H9 (cell line): ENCODE measurements around the gene P2RY12. TPM values are rescaled to one million over a fixed set of nuclear protein-coding genes. Genes with fewer than 3 reads are reported as not detected.

Experiments
- DNase-seq: peaks from one replicate; pipeline ENCODE4 v3.0.0-alpha.2; 2017
- H2AFZ ChIP-seq: one replicate; pipeline ENCODE4 v1.6.1; 2013; ENCODE audit warnings: mild to moderate bottlenecking, low read length, control low read depth, moderate library complexity
- H2AK5ac ChIP-seq: 2 replicates; pipeline ENCODE4 v1.6.1; 2013; ENCODE audit warnings: low read length, control low read depth, mixed read lengths; ENCODE audit not compliant: insufficient read length
- H2BK120ac ChIP-seq: one replicate; pipeline ENCODE4 v1.6.1; 2013; ENCODE audit warnings: low read depth, mild to moderate bottlenecking, low read length, control low read depth, inconsistent platforms; ENCODE audit not compliant: poor library complexity, severe bottlenecking
- H2BK12ac ChIP-seq: 2 replicates; pipeline ENCODE4 v1.6.1; 2013; ENCODE audit warnings: low read length, control low read depth, mixed read lengths, low read depth; ENCODE audit not compliant: insufficient read length
- H2BK15ac ChIP-seq: 2 replicates; pipeline ENCODE4 v1.6.1; 2013; ENCODE audit warnings: low read depth, low read length, control low read depth
- H2BK20ac ChIP-seq: one replicate; pipeline ENCODE4 v1.6.1; 2013; ENCODE audit warnings: low read depth, mild to moderate bottlenecking, low read length, control low read depth, inconsistent platforms; ENCODE audit not compliant: poor library complexity, severe bottlenecking
- H2BK5ac ChIP-seq: 2 replicates; pipeline ENCODE4 v1.6.1; 2013; ENCODE audit warnings: low read length, control low read depth, mixed read lengths; ENCODE audit not compliant: insufficient read length
- H3K14ac ChIP-seq: 2 replicates; pipeline ENCODE4 v1.6.1; 2013; ENCODE audit warnings: low read length, control low read depth; ENCODE audit not compliant: insufficient read depth
- H3K18ac ChIP-seq: 2 replicates; pipeline ENCODE4 v1.6.1; 2013; ENCODE audit warnings: low read depth, mild to moderate bottlenecking, mixed read lengths, low read length, control low read depth; ENCODE audit not compliant: insufficient read length
- H3K23ac ChIP-seq: 2 replicates; pipeline ENCODE4 v1.6.1; 2013; ENCODE audit warnings: low read length, control low read depth, mixed read lengths, low read depth; ENCODE audit not compliant: insufficient read length
- H3K23me2 ChIP-seq: 2 replicates; pipeline ENCODE4 v1.6.1; 2013; ENCODE audit warnings: low read depth, mild to moderate bottlenecking, mixed read lengths, low read length, control low read depth; ENCODE audit not compliant: insufficient read length, poor library complexity, severe bottlenecking
- H3K27ac ChIP-seq: 2 replicates; pipeline ENCODE4 v1.5.1; 2013; ENCODE audit warnings: low read length, control low read depth, mixed read lengths, low read depth; ENCODE audit not compliant: insufficient read length
- H3K27me3 ChIP-seq: 2 replicates; pipeline ENCODE4 v1.6.1; 2013; ENCODE audit warnings: low read length, control low read depth, inconsistent platforms; ENCODE audit not compliant: insufficient read depth
- H3K4ac ChIP-seq: 2 replicates; pipeline ENCODE4 v1.6.1; 2013; ENCODE audit warnings: low read depth, mild to moderate bottlenecking, control low read depth, inconsistent platforms, low read length, moderate library complexity
- H3K4me1 ChIP-seq: 2 replicates; pipeline ENCODE4 v1.6.1; 2013; ENCODE audit warnings: low read length, control low read depth, inconsistent platforms; ENCODE audit not compliant: insufficient read depth
- H3K4me2 ChIP-seq: 2 replicates; pipeline ENCODE4 v1.6.1; 2013; ENCODE audit warnings: low read length, control low read depth, mixed read lengths; ENCODE audit not compliant: insufficient read length, insufficient read depth
- H3K56ac ChIP-seq: 2 replicates; pipeline ENCODE4 v1.6.1; 2013; ENCODE audit warnings: low read depth, mild to moderate bottlenecking, mixed read lengths, low read length, control low read depth; ENCODE audit not compliant: insufficient read length
- H3K79me1 ChIP-seq: 2 replicates; pipeline ENCODE4 v1.6.1; 2013; ENCODE audit warnings: low read depth, mild to moderate bottlenecking, moderate library complexity, low read length, control low read depth, inconsistent platforms; ENCODE audit not compliant: insufficient read depth, poor library complexity, severe bottlenecking
- H3K79me2 ChIP-seq: 2 replicates; pipeline ENCODE4 v1.6.1; 2013; ENCODE audit warnings: low read length, control low read depth, inconsistent platforms; ENCODE audit not compliant: insufficient read depth
- H3K9ac ChIP-seq: 2 replicates; pipeline ENCODE4 v1.6.1; 2013; ENCODE audit warnings: low read length, control low read depth, mixed read lengths; ENCODE audit not compliant: insufficient read length; ENCODE audit errors: extremely low read depth
- H3K9me3 ChIP-seq: one replicate; pipeline ENCODE4 v1.6.1; 2013; ENCODE audit warnings: low read depth, low read length, inconsistent platforms; ENCODE audit not compliant: control insufficient read depth
- H3T11ph ChIP-seq: one replicate; pipeline ENCODE4 v1.6.1; 2013; ENCODE audit warnings: mild to moderate bottlenecking, low read length, control low read depth, inconsistent platforms
- H4K20me1 ChIP-seq: one replicate; pipeline ENCODE4 v1.6.1; 2013; ENCODE audit not compliant: control insufficient read depth, insufficient read length, insufficient read depth
- H4K5ac ChIP-seq: 2 replicates; pipeline ENCODE4 v1.6.1; 2013; ENCODE audit warnings: low read depth, mild to moderate bottlenecking, mixed read lengths, low read length, control low read depth; ENCODE audit not compliant: insufficient read length
- H4K8ac ChIP-seq: replicated peaks from 2 replicates; pipeline ENCODE4 v1.6.1; 2013; ENCODE audit warnings: low read length, control low read depth, mixed read lengths, low read depth; ENCODE audit not compliant: insufficient read length
- H4K91ac ChIP-seq: 2 replicates; pipeline ENCODE4 v1.6.1; 2013; ENCODE audit warnings: low read depth, mild to moderate bottlenecking, moderate library complexity, mixed read lengths, low read length, control low read depth; ENCODE audit not compliant: insufficient read length
- H3K27ac Mint-ChIP-seq, 3 experiments: 2 replicates in 2 of 3; 3 replicates in 1 of 3; pipeline ENCODE4 v1.8.0; 2020 to 2021; ENCODE audit warnings: mixed read lengths in 3 of 3, mild to moderate bottlenecking in 1 of 3, moderate library complexity in 1 of 3
- H3K27me3 Mint-ChIP-seq: 2 replicates; pipeline ENCODE4 v1.8.0; 2021; ENCODE audit warnings: low read depth, mild to moderate bottlenecking, moderate library complexity, mixed read lengths
- H3K36me3 Mint-ChIP-seq, 3 experiments: 2 replicates in 2 of 3; 3 replicates in 1 of 3; pipeline ENCODE4 v1.8.0; 2020 to 2021; ENCODE audit warnings: low read depth in 3 of 3, mixed read lengths in 3 of 3; ENCODE audit not compliant: insufficient read depth in 1 of 3
- H3K4me1 Mint-ChIP-seq, 2 experiments: 2 replicates each; pipeline ENCODE4 v1.8.0; 2020; ENCODE audit warnings: mixed read lengths in 2 of 2
- H3K4me3 Mint-ChIP-seq, 2 experiments: 2 replicates in 1 of 2; 3 replicates in 1 of 2; pipeline ENCODE4 v1.8.0; 2020 to 2021; ENCODE audit warnings: mild to moderate bottlenecking in 2 of 2, mixed read lengths in 2 of 2, moderate library complexity in 1 of 2
- H3K9me3 Mint-ChIP-seq, 2 experiments: 2 replicates in 1 of 2; 3 replicates in 1 of 2; pipeline ENCODE4 v1.8.0; 2020; ENCODE audit warnings: mild to moderate bottlenecking in 2 of 2, mixed read lengths in 2 of 2, moderate library complexity in 1 of 2
- WGBS: extraction: QIAGEN DNeasy Blood & Tissue Kit; methylation state at CpG from one replicate; pipeline ENCODE4 v1.1.7; 2013; ENCODE audit warnings: missing lambda C conversion rate, low lambda C conversion rate, mixed read lengths; ENCODE audit not compliant: insufficient read length; ENCODE audit errors: extremely low coverage; 5-methylcytosine and 5-hydroxymethylcytosine counted together
- total RNA-seq: library from RNA; stranded (reverse); gene quantifications from 2 replicates; pipeline ENCODE4 v1.2.1, GENCODE V29; 2021
- TF ChIP-seq, protein P1 (sequence below): fragments of 200-600 bp; sonication (generic); conservative IDR thresholded peaks from 3 replicates; pipeline ENCODE4 v1.8.0; 2021; ENCODE audit warnings: antibody characterized with exemption, mild to moderate bottlenecking

Gene P2RY12
- total RNA-seq, 1 experiment from 2014 or later = not detected

DNA sequence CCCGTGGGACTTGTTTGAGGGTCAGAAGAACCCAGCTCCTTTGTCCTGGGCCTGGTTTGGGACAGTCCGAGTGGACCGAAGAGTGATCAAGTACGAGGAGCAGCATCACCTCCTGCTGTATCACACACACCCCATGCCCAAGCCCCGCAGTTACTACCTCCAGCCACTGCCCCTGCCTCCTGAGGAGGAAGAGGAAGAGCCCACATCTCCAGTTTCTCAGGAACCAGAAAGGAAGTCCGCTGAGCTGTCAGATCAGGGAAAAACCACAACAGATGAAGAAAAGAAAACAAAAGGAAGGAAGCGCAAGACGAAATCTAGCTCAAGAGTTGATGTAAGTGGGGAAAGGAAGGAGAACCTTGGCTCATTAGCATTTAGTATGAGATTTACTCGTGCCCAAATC lies 3.3 kb upstream of the P2RY12 start:
- Histone ChIP-seq H3K9me3 (no peaks in the 10 kb centered on the region), H4K20me1 (no peaks in the 10 kb centered on the region), H2BK5ac (no peak overlapping the region), H2BK12ac (no peak overlapping the region), H2AFZ (no peak overlapping the region), H3K27ac (no peak overlapping the region), H3K4me2 (no peak overlapping the region), H3K4me1 (no peaks in the 10 kb centered on the region; the same call in 1 of the 2 replicates), H2BK120ac (no peak overlapping the region), H3K79me1 (no peaks in the 10 kb centered on the region), H2AK5ac (no peak overlapping the region), H3K14ac (no peak overlapping the region), H3K79me2 (no peaks in the 10 kb centered on the region), H3K23ac (no peak overlapping the region), H3K27me3 (no peaks in the 10 kb centered on the region), H3K9ac (no peak overlapping the region), H3K23me2 (no peaks in the 10 kb centered on the region), H2BK15ac (no peak overlapping the region), H2BK20ac (no peak overlapping the region), H4K91ac (no peak overlapping the region), H4K8ac (no peak overlapping the region), H4K5ac (no peak overlapping the region), H3K4ac (no peak overlapping the region), H3T11ph (no peak overlapping the region), H3K18ac (no peak overlapping the region), H3K56ac (no peak overlapping the region)
- TF ChIP-seq, protein P1, sequence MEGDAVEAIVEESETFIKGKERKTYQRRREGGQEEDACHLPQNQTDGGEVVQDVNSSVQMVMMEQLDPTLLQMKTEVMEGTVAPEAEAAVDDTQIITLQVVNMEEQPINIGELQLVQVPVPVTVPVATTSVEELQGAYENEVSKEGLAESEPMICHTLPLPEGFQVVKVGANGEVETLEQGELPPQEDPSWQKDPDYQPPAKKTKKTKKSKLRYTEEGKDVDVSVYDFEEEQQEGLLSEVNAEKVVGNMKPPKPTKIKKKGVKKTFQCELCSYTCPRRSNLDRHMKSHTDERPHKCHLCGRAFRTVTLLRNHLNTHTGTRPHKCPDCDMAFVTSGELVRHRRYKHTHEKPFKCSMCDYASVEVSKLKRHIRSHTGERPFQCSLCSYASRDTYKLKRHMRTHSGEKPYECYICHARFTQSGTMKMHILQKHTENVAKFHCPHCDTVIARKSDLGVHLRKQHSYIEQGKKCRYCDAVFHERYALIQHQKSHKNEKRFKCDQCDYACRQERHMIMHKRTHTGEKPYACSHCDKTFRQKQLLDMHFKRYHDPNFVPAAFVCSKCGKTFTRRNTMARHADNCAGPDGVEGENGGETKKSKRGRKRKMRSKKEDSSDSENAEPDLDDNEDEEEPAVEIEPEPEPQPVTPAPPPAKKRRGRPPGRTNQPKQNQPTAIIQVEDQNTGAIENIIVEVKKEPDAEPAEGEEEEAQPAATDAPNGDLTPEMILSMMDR = no peak
- Mint-ChIP-seq H3K4me3 (no peak overlapping the region), H3K27ac (no peak overlapping the region; a peak in 1 of 7 replicates), H3K36me3 (peaks cover 23 to 50% (median 29%) of the 10 kb centered on the region in 3 experiments), H3K4me1 (peaks cover 8 to 13% of the 10 kb centered on the region in 2 experiments), H3K27me3 (no peaks in the 10 kb centered on the region), H3K9me3 (no peaks in the 10 kb centered on the region)
- no CpG with 5 or more reads among the region's 9 CpGs for WGBS
- DNase-seq = no peak
